HG03064 (cell line): Measurements from ENCODE around the gene ZNF20.

Experiments
- ATAC-seq: cut with Tn5 transposase; IDR thresholded peaks from one replicate; pipeline ENCODE4 v1.9.1; 2021; ENCODE audit warnings: low read depth; ENCODE audit not compliant: unreplicated experiment

ZNF20 gene

GRCh38 chr19:12139885-12140544 lies at the start of gene ZNF20:
Gene ZNF20 (minus strand): TSS chr19:12140350. CDS start chr19:12140182, 168 bp downstream.
- peak; percentile 83 for ATAC-seq

- ATAC-seq: no peak
Observed at GRCh38 chr19:12187625-12188024, 47.5 kb upstream of the ZNF20 start.

GRCh38 chr19:12180377-12180776 lies 40.2 kb upstream of the ZNF20 start:
- ATAC-seq: no peak

GRCh38 chr19:12166626-12167025 lies 26.5 kb upstream of the ZNF20 start:
- no peak for ATAC-seq

- ATAC-seq: no peak
Observed at GRCh38 chr19:12163826-12164225, 23.7 kb upstream of the ZNF20 start.

GRCh38 chr19:12162882-12163806 lies 23.0 kb upstream of the ZNF20 start, which contains the start of gene ZNF136:
Gene ZNF136 (plus strand): TSS chr19:12163096. CDS start chr19:12163204, 108 bp downstream.
- ATAC-seq: peak; percentile 73

GRCh38 chr19:12162513-12162881 lies 22.3 kb upstream of the ZNF20 start:
- ATAC-seq: no peak

- no peak for ATAC-seq
Observed at GRCh38 chr19:12159773-12160414, 19.7 kb upstream of the ZNF20 start.

GRCh38 chr19:12156223-12157058 lies 16.3 kb upstream of the ZNF20 start, which contains the start of gene ZNF625:
Gene ZNF625 (minus strand): TSS chr19:12156734. CDS start chr19:12156558, 176 bp downstream.
- ATAC-seq: peak; percentile 78

GRCh38 chr19:12155324-12155860 lies 15.2 kb upstream of the ZNF20 start:
- no peak for ATAC-seq

GRCh38 chr19:12145348-12145747 lies 5.2 kb upstream of the ZNF20 start:
- no peak for ATAC-seq

- no peak for ATAC-seq
Observed at GRCh38 chr19:12141405-12141736, 1.2 kb upstream of the ZNF20 start.

GRCh38 chr19:12140545-12141404 lies 625 bp upstream of the ZNF20 start:
- ATAC-seq: no peak

- ATAC-seq: no peak
Observed at GRCh38 chr19:12139269-12139668, 881 bp downstream of the ZNF20 start.

GRCh38 chr19:12137221-12137940 lies 2.8 kb downstream of the ZNF20 start:
- no peak for ATAC-seq

GRCh38 chr19:12133069-12133468 lies 7.1 kb downstream of the ZNF20 start:
- no peak for ATAC-seq

- no peak for ATAC-seq
Observed at GRCh38 chr19:12126707-12127106, 13.4 kb downstream of the ZNF20 start.

- ATAC-seq: no peak
Observed at GRCh38 chr19:12117201-12117970, 22.8 kb downstream of the ZNF20 start.
